ENCODE data around the gene CASKIN2. TPM values are rescaled to one million over a fixed set of nuclear protein-coding genes. Genes with fewer than 3 reads are reported as not detected.

The CASKIN2 gene
- total RNA-seq, 6 experiments from 2014 or later = 17.5 to 25.3 (median 21.5) TPM

GRCh38 chr17:75507733-75508719 lies 7.3 kb downstream of the CASKIN2 start:
- DNase-seq = no peak
- no peaks in the 10 kb centered on the region; the same call in 1 of the 2 replicates for H3K27me3 Mint-ChIP-seq (ENCODE audit: insufficient read depth)
- no peak for TF ChIP-seq CTCF (IDR thresholded peaks at IDR 0.05)
- peaks cover 21% of the 10 kb centered on the region for H3K4me1 Mint-ChIP-seq (ENCODE audit: low read depth)
- H3K27ac Mint-ChIP-seq = no peak overlapping the region
- no peaks in the 10 kb centered on the region for H3K36me3 Mint-ChIP-seq (ENCODE audit: low read depth)
- no peak overlapping the region for H3K4me3 Mint-ChIP-seq
- H3K9me3 Mint-ChIP-seq = no peaks in the 10 kb centered on the region

GRCh38 chr17:75506888-75507287 lies 8.4 kb downstream of the CASKIN2 start:
- Mint-ChIP-seq H3K4me3 (no peak overlapping the region), H3K36me3 (ENCODE audit: low read depth) (no peaks in the 10 kb centered on the region), H3K27ac (no peak overlapping the region), H3K27me3 (ENCODE audit: insufficient read depth) (no peaks in the 10 kb centered on the region; the same call in 1 of the 2 replicates), H3K4me1 (ENCODE audit: low read depth) (peaks cover 10% of the 10 kb centered on the region), H3K9me3 (no peaks in the 10 kb centered on the region)
- no peak for DNase-seq
- no peak for TF ChIP-seq CTCF (IDR thresholded peaks at IDR 0.05)

- no peak overlapping the region for H3K4me3 Mint-ChIP-seq
- no peaks in the 10 kb centered on the region for H3K36me3 Mint-ChIP-seq (ENCODE audit: low read depth)
- no peak for DNase-seq
- H3K4me1 Mint-ChIP-seq (ENCODE audit: low read depth) = peaks cover 7% of the 10 kb centered on the region; the same call in 1 of the 2 replicates
- no peak overlapping the region for H3K27ac Mint-ChIP-seq
- no peaks in the 10 kb centered on the region; the same call in 1 of the 2 replicates for H3K27me3 Mint-ChIP-seq (ENCODE audit: insufficient read depth)
- no peaks in the 10 kb centered on the region for H3K9me3 Mint-ChIP-seq
- no peak for TF ChIP-seq CTCF (IDR thresholded peaks at IDR 0.05)
Observed at GRCh38 chr17:75506134-75506533, 9.2 kb downstream of the CASKIN2 start.

GRCh38 chr17:75505640-75506039 lies 9.7 kb downstream of the CASKIN2 start:
- Mint-ChIP-seq H3K4me1 (ENCODE audit: low read depth) (peaks cover 7% of the 10 kb centered on the region; the same call in 1 of the 2 replicates), H3K9me3 (no peaks in the 10 kb centered on the region), H3K4me3 (no peak overlapping the region), H3K27me3 (ENCODE audit: insufficient read depth) (no peaks in the 10 kb centered on the region; the same call in 1 of the 2 replicates), H3K36me3 (ENCODE audit: low read depth) (no peaks in the 10 kb centered on the region), H3K27ac (no peak overlapping the region)
- TF ChIP-seq CTCF (IDR thresholded peaks at IDR 0.05) = no peak
- DNase-seq = no peak

GRCh38 chr17:75505152-75505409 lies 10.3 kb downstream of the CASKIN2 start:
- DNase-seq = no peak
- H3K4me1 Mint-ChIP-seq (ENCODE audit: low read depth) = peaks cover 7% of the 10 kb centered on the region; the same call in 1 of the 2 replicates
- no peaks in the 10 kb centered on the region for H3K36me3 Mint-ChIP-seq (ENCODE audit: low read depth)
- H3K27me3 Mint-ChIP-seq (ENCODE audit: insufficient read depth) = no peaks in the 10 kb centered on the region; the same call in 1 of the 2 replicates
- TF ChIP-seq CTCF (IDR thresholded peaks at IDR 0.05) = no peak
- no peaks in the 10 kb centered on the region for H3K9me3 Mint-ChIP-seq
- no peak overlapping the region for H3K4me3 Mint-ChIP-seq
- no peak overlapping the region for H3K27ac Mint-ChIP-seq

Data from HFFc6 (cell line).